Skeletal muscle tissue (tissue), 4 donors: ENCODE data around the gene SUSD2. TPM values are rescaled to one million over a fixed set of nuclear protein-coding genes. Genes with fewer than 3 reads are reported as not detected.
"Not testable (repeated sequence)": the region's sequence is repeated elsewhere in the genome, so short reads cannot be mapped to it uniquely, and the experiment has no call there.

Experiments
- H3K27ac ChIP-seq: one replicate; pipeline ENCODE4 v1.7.0; 2013; ENCODE audit warnings: mild to moderate bottlenecking, low read depth, low read length, inconsistent platforms
- H3K27me3 ChIP-seq, 3 donors: one replicate each; pipeline ENCODE4 v1.7.0; 2013; ENCODE audit warnings: low read length in 3 of 3; ENCODE audit not compliant: control insufficient read depth in 3 of 3, insufficient read depth in 3 of 3
- H3K36me3 ChIP-seq, 3 donors: one replicate each; pipeline ENCODE4 v1.7.0; 2013; ENCODE audit warnings: low read length in 3 of 3; ENCODE audit not compliant: control insufficient read depth in 3 of 3, insufficient read depth in 3 of 3
- H3K4me1 ChIP-seq, 3 donors: one replicate each; pipeline ENCODE4 v1.7.0; 2013; ENCODE audit warnings: low read length in 3 of 3, mild to moderate bottlenecking in 3 of 3; ENCODE audit not compliant: control insufficient read depth in 3 of 3, insufficient read depth in 3 of 3
- H3K4me3 ChIP-seq, 3 donors: one replicate each; pipeline ENCODE4 v1.7.0; 2013; ENCODE audit warnings: low read length in 3 of 3
- H3K9ac ChIP-seq, 3 donors: one replicate each; pipeline ENCODE4 v1.7.0; 2013; ENCODE audit warnings: low read length in 3 of 3, mild to moderate bottlenecking in 3 of 3, moderate library complexity in 2 of 3, low read depth in 1 of 3
- H3K9me3 ChIP-seq, 3 donors: one replicate each; pipeline ENCODE4 v1.7.0; 2013; ENCODE audit warnings: low read length in 3 of 3; ENCODE audit not compliant: control insufficient read depth in 3 of 3
- total RNA-seq: library from RNA; depleted of rRNA; stranded (reverse); fragments of >200 nt; gene quantifications from one replicate; pipeline ENCODE4 v1.2.3, GENCODE V29; 2014
- donor health status: Osteomylitis.

Gene SUSD2, protein sequence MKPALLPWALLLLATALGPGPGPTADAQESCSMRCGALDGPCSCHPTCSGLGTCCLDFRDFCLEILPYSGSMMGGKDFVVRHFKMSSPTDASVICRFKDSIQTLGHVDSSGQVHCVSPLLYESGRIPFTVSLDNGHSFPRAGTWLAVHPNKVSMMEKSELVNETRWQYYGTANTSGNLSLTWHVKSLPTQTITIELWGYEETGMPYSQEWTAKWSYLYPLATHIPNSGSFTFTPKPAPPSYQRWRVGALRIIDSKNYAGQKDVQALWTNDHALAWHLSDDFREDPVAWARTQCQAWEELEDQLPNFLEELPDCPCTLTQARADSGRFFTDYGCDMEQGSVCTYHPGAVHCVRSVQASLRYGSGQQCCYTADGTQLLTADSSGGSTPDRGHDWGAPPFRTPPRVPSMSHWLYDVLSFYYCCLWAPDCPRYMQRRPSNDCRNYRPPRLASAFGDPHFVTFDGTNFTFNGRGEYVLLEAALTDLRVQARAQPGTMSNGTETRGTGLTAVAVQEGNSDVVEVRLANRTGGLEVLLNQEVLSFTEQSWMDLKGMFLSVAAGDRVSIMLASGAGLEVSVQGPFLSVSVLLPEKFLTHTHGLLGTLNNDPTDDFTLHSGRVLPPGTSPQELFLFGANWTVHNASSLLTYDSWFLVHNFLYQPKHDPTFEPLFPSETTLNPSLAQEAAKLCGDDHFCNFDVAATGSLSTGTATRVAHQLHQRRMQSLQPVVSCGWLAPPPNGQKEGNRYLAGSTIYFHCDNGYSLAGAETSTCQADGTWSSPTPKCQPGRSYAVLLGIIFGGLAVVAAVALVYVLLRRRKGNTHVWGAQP
- 0.52 TPM for total RNA-seq

DNA sequence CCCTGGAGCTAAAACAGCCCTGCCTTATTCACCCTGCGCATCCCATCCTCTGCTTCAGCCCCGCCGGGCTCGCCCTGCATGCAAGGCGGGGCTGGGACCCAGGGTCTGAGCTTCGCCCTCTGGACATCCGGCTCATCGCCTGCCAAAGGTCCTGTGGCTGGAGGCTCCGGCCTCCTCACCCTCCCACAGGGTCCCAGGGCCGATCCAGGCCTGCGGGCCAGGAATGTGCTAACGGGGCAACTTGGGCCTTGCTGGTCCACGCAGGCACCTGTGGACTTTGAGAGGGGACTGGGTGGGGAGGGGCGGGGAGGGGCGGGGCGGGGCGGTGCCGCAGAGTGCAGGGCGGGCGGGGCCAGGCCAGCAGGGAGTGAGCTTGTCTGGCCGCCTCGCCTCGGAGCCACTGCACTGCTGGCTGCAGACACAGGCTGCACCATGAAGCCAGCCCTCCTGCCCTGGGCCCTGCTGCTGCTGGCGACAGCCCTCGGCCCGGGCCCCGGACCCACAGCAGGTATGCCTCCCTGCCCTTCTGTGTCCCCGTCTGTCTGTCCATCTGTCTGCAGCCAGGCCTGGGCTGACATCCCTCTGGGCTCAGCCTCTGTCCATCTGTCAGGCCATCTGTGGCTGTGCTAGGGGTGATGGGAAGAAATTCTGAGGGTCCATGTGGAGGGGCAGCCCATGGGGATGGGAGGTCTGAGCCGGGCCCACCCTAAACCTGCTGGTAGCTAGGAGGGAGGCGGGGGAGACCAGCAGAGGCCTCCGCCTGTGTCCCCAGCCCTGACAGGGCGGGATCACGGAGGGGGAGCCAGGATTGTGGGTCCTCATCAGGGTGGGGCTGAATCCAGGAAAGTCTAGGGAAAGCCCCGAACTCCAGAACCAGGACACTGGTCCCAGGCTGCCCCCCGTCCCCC, at the start of gene SUSD2:
TSS of gene SUSD2 (plus strand) at position 400 of the 908 bp plus-strand sequence. CDS start at position 433, 33 bp downstream.
- no peaks in the 10 kb centered on the region for H3K9me3 ChIP-seq
- H3K27ac ChIP-seq: no peak within 1 kb of the TSS
- H3K36me3 ChIP-seq: peaks cover 0 to 3% (median 2%) of the 10 kb centered on the region in 3 donors
- no peaks in the 10 kb centered on the region for H3K27me3 ChIP-seq
- H3K4me3 ChIP-seq: peak within 1 kb of the TSS; percentile 23 to 46 (median 29)
- peak within 1 kb of the TSS in 1 of 3 donors; percentile 72 for H3K9ac ChIP-seq
- peaks cover 4 to 12% (median 10%) of the 10 kb centered on the region in 3 donors for H3K4me1 ChIP-seq

DNA sequence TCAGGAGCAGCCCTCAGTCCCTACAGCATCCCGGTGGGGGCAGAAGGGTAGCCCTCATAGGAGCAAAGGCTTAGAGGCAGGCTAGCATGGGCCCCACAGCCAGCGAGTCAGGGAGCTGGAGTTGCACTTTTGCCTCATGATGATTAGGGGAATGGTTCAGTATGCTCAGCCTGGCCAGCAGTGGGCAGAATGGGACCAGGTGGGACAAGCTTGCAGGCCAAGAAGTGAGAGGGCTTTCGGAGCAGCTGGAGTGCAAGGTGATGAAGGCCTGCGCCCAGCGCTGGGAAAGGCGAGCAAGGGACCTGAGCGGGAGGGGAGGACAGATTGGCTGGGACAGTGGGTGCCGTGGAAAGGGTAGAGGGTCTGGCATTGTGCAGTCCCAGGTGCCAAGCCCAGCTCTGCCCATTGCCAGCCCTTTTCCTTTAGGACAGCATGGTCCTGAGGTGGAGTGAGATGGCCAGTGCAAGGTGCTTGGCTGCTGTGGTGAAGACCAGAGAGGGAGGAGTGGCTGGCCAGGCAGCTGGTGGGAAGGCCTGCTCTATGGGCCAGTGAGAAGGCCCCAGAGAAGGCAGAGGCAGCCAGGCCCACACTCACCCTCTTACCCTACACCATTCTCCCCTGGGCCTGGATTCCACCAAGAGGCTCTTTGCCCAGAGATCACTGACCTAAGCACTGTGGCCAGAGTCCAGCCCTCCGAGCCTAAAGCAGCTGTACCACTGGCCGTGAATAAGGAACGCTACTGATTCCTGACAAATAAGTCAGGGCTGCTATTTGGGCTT, 47.9 kb upstream of the SUSD2 start:
- no peaks in the 10 kb centered on the region for H3K27me3 ChIP-seq
- no peak overlapping the region for H3K27ac ChIP-seq
- H3K9ac ChIP-seq: no peak overlapping the region
- H3K36me3 ChIP-seq: peaks cover 14 to 35% (median 23%) of the 10 kb centered on the region in 3 donors
- peaks cover 0 to 19% (median 12%) of the 10 kb centered on the region in 3 donors for H3K4me1 ChIP-seq
- H3K4me3 ChIP-seq: no peak overlapping the region
- no peaks in the 10 kb centered on the region for H3K9me3 ChIP-seq

DNA sequence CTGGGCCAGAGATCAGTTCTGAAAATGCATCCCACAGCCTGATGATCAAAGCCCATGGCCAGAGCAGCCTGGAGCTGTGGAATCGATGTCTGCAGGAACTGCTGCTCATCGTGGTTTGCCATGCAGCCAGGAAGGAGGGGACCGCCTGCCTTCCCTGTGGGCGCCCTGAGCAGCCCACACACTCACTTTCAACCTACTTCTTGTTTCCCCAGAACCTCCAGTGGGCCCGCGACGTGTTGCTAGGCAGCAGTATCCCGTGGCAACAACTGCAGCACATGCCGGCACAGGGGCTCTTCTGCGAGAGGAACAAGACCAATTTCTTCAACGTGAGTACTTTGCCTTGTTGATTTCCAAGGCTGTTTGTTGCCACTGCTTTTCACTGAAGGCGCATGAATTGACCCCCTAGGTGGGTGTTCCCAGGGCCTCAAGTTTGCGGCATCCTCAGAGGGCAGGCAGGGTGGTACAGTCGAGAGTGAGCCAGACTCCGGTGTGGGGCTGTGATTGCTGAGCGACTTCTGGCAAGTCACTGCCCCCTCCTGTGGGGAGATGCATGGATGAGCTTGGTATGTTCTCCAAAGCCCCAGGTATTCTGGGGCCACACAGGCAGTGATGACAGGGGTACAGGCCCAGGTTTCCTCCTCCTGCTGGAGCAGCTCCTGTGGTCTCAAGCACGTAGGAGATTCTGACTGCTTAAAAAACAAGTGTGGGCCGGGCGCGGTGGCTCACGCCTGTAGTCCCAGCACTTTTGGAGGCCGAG, 47.0 kb upstream of the SUSD2 start:
- H3K36me3 ChIP-seq: peaks cover 7 to 27% (median 16%) of the 10 kb centered on the region in 3 donors

DNA sequence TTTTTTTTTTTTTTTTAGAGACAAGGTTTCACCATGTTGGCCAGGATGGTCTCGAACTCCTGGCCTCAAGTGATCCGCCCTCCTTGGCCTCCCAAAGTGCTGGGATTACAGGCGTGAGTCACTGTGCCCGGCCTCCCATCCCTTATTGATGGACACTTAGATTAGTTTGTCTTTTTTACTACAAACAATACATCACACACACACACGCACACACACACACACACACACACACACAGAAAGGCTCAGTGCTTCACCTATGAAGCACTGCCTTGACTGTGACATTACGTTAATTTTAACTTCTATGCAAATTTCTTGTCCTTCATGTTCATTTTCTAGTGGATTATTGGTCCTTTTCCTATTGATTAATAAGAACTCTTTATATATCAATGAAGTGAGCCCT, 44.8 kb upstream of the SUSD2 start:
- H3K27ac ChIP-seq, H3K4me3 ChIP-seq, H3K9me3 ChIP-seq, H3K9ac ChIP-seq, H3K27me3 ChIP-seq: not testable (repeated sequence)
- Histone ChIP-seq H3K4me1 (peaks cover 0 to 25% (median 17%) of the 10 kb centered on the region in 3 donors), H3K36me3 (peaks cover 7 to 20% (median 11%) of the 10 kb centered on the region in 3 donors)

More for the DNA sequence above, 47.0 kb upstream of the SUSD2 start:
- H3K4me3 ChIP-seq: no peak overlapping the region
- no peak overlapping the region for H3K27ac ChIP-seq
- H3K9me3 ChIP-seq: no peaks in the 10 kb centered on the region
- no peak overlapping the region for H3K9ac ChIP-seq
- no peaks in the 10 kb centered on the region for H3K27me3 ChIP-seq
- H3K4me1 ChIP-seq: peaks cover 0 to 19% (median 12%) of the 10 kb centered on the region in 3 donors

DNA sequence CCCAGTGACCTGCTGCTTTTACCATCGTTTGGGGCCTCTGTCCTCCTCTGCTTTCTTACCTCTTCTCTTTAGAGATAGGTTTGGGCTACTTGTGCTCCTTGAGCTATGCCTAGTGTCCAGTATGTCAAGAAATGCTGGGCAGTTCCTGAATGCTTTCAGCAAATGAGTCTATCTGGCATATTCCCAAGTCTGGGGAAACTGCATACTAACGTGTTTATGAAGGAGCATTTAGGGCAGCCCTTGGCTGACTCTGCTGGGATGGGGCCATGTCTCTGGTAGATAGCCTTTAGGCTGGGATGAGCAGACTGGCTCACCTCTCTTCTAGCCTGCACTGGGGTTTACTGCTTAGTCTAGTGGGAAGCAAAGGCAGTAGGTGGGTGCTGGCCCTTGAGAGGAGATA, 43.7 kb upstream of the SUSD2 start:
- peaks cover 7 to 20% (median 11%) of the 10 kb centered on the region in 3 donors for H3K36me3 ChIP-seq
- peaks cover 0 to 25% (median 17%) of the 10 kb centered on the region in 3 donors for H3K4me1 ChIP-seq
- H3K9ac ChIP-seq: no peak overlapping the region
- no peak overlapping the region for H3K27ac ChIP-seq
- H3K4me3 ChIP-seq: no peak overlapping the region
- no peaks in the 10 kb centered on the region for H3K27me3 ChIP-seq
- no peaks in the 10 kb centered on the region for H3K9me3 ChIP-seq

DNA sequence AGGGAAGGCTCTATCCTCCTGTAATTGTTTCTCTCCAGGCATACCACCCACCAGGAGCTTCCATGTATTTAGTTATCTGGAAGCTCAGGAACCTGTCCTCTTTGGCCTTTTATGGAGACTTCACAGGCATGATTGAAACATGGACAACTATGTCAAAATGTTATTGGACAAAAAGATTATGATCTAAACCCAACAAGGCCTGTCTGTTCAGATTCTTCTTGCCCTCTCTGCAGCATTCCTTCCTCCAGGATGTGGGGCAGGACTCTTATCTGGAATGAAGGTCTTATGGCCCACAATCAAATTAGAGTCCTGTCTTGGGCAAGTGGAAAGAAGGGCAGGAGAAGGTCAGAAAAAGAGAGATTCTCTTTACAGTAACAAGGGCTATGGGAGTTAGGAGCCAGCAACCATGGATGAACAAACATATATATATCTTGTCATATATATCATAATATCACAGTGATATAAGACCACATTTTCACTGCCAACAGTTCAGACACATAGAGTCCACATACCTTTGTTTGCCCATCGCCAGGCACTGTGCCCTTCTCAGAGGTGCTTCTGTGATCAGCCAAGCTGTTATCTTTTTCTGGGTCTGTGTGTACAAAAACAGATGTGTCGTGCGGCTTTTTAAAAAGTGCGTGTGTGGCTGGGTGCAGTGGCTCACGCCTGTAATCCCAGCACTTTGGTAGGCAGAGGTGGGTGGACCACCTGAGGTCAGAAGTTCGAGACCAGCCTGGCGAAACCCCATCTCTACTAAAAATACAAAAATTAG, 42.5 kb upstream of the SUSD2 start:
- H3K4me3 ChIP-seq: no peak overlapping the region
- H3K4me1 ChIP-seq: peaks cover 0 to 25% (median 15%) of the 10 kb centered on the region in 3 donors
- no peak overlapping the region for H3K27ac ChIP-seq
- no peaks in the 10 kb centered on the region for H3K9me3 ChIP-seq
- no peaks in the 10 kb centered on the region for H3K27me3 ChIP-seq
- H3K36me3 ChIP-seq: peaks cover 1 to 16% (median 11%) of the 10 kb centered on the region in 3 donors
- H3K9ac ChIP-seq: no peak overlapping the region

DNA sequence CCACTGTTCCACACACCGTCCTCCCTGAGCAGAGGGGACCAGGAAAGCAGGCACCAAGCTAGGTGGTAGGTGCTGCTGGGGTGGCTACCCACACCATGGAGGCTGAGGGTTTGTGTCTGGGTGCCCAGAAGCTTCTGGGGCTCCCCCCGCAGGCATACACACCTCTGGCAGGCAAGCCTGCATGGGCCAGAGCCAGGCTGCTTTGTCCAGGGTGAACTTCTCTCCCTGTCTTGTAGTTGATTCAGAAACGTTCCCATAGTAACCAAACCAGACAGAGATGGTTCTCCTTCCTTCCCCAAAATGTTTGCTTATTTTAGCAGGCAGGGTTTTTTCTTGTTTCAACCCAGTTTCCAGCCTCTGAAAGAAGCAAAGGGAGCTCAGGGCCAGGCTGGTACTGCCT, 40.9 kb upstream of the SUSD2 start:
- no peak overlapping the region for H3K9ac ChIP-seq
- no peak overlapping the region for H3K4me3 ChIP-seq
- H3K27ac ChIP-seq: peak overlapping the region; percentile 38
- H3K9me3 ChIP-seq: no peaks in the 10 kb centered on the region
- H3K4me1 ChIP-seq: peaks cover 12 to 38% (median 26%) of the 10 kb centered on the region in 3 donors
- H3K27me3 ChIP-seq: no peaks in the 10 kb centered on the region
- peaks cover 0 to 8% (median 4%) of the 10 kb centered on the region in 3 donors for H3K36me3 ChIP-seq

DNA sequence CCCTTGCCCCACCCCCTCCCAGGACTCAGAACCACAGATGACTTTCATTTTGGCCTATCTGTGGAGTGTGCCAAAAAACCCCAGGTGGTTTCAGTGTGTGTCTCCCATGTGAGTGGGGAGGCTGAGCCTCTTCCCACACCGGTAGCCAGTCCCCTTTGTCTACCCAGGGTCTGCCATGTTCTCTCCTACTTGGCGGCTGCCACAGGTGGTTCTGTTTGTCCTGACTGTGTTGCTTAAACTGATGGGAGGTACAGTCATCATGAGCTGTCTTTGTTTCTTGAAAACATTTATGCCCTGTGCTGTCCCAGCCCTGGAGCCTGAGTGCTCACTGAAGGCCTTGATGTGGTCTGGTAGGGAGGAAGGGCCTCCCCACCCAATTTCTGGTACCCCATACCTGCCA, 39.7 kb upstream of the SUSD2 start:
- Histone ChIP-seq H3K4me1 (peaks cover 25 to 50% (median 38%) of the 10 kb centered on the region in 3 donors), H3K9me3 (no peaks in the 10 kb centered on the region), H3K36me3 (peaks cover 0 to 7% (median 4%) of the 10 kb centered on the region in 3 donors), H3K27me3 (no peaks in the 10 kb centered on the region), H3K9ac (no peak overlapping the region), H3K27ac (no peak overlapping the region), H3K4me3 (no peak overlapping the region)
